K562 (cell line): ENCODE data around the gene ASIC3. TPM values are rescaled to one million over a fixed set of nuclear protein-coding genes. Genes with fewer than 3 reads are reported as not detected.

Experiments
- PML ChIP-seq: IDR thresholded peaks from 2 replicates; pipeline ENCODE4 v1.6.1; 2012; ENCODE audit warnings: low read length, inconsistent platforms
- SMARCA5 ChIP-seq: fragments of 450-650 bp; IDR thresholded peaks from 2 replicates; pipeline ENCODE4 v1.6.1; 2016
- polyA plus RNA-seq, 8 experiments: library from polyadenylated mRNA; depleted of rRNA in 4 of 8; stranded (reverse) in 5 of 8; unstranded in 3 of 8; fragments of >200 nt; fragmentation: Nextera tagmentation in 2 of 8; fragmentation: Illumina TruSeq in 1 of 8; extraction: Ambion mirVana in 2 of 8; extraction: Trizol in 1 of 8; gene quantifications; 2 replicates each; pipeline versions ENCODE4 v1.2.1 to v1.2.3, GENCODE V29; 2011 to 2014; ENCODE audit warnings: inconsistent platforms in 1 of 8, missing spikeins in 1 of 8
- total RNA-seq, 7 experiments: library from RNA; depleted of rRNA in 6 of 7; stranded (reverse); fragments of >200 nt in 6 of 7; fragmentation: Illumina TruSeq in 2 of 7; extraction: Trizol in 2 of 7; gene quantifications; 2 replicates each; pipeline versions ENCODE4 v1.2.1 to v1.2.3, GENCODE V29; 2011 to 2021; ENCODE audit warnings: low replicate concordance in 1 of 7
- TF ChIP-seq, protein P1 (sequence below), 2 experiments: fragments of 450-650 bp in 1 of 2; sonication (generic) in 1 of 2; formaldehyde crosslinking in 1 of 2; IDR thresholded peaks; 2 replicates each; pipeline versions ENCODE4 v1.7.1 to v1.9.0; 2016 to 2022; ENCODE audit warnings: inconsistent platforms in 1 of 2, mild to moderate bottlenecking in 1 of 2, missing genetic modification reagents in 1 of 2
- TF ChIP-seq, protein P2 (sequence below), 2 experiments: fragments of 450-650 bp in 1 of 2; sonication (generic) in 1 of 2; formaldehyde crosslinking in 1 of 2; IDR thresholded peaks in 1 of 2; conservative IDR thresholded peaks in 1 of 2; 2 replicates each; pipeline versions ENCODE4 v1.6.1 to v1.8.1; 2016 to 2023; ENCODE audit warnings: mild to moderate bottlenecking in 2 of 2, moderate library complexity in 2 of 2, inconsistent platforms in 1 of 2, missing genetic modification reagents in 1 of 2
- TF ChIP-seq, protein P3 (sequence below), 2 experiments: fragments of 450-650 bp; IDR thresholded peaks; 2 replicates each; pipeline ENCODE4 v1.6.1; 2018; ENCODE audit warnings: mild to moderate bottlenecking in 2 of 2, low read depth in 1 of 2; ENCODE audit not compliant: partially characterized antibody in 2 of 2
- TF ChIP-seq, protein P4 (sequence below), 2 experiments: fragments of 450-650 bp; IDR thresholded peaks; 2 replicates each; pipeline ENCODE4 v1.6.1; 2016

ASIC3 gene
- total and polyA plus RNA-seq, 9 of the 15 experiments (the other 6 are each of a cell fraction or from before 2014, with no cell fraction given), result 0.11 to 5.0 (median 0.87) TPM

DNA sequence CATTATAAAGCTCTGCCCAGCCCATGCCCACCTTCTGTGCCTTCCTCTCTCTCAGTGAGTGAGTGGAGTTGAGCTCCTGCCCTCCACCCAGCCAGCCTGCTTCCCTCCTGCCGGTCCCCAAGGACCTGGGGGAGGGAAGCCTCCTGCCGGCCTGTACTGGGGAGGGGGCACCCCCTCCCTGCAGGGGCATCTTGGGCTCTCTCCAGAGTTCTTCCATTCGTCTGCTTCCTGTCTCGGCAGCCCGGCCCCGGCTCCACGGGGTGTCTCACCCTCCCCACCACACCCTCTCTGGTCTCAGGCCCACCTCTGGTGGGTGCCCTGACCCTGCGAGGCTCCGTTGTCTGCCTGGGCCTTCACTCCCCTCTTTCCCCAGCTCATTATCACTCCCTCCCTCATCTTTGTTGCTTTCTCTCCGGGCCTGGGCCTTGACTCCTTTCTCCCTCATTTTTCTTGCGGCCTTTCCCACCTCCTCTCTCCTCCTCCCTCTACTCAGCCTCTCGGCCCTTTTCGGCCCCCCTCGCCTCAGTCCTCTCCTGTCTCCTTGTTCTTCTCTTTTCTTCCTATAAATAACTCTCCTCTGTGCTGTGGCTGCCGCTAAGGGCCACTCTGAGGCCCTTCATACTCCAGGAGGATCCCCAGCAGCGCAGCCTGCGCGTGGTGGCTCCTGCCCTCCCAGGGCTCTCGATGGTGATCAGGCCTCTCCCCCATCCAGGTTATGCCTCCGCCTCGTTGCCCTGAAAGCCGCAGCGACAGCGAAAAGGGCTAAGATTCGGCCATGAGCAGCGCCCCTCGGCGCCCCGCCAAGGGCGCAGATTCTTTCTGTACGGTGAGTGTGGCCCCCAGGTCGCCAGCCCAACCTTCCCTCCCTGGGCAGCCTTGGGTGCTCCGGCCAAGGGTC is 13.1 kb downstream of the ASIC3 start (continued):
- TF ChIP-seq SMARCA5, result peak; percentile 23; the same call in 1 of the 2 replicates
- no peak; the same call in 1 of the 2 replicates for TF ChIP-seq PML
- TF ChIP-seq, protein P1, sequence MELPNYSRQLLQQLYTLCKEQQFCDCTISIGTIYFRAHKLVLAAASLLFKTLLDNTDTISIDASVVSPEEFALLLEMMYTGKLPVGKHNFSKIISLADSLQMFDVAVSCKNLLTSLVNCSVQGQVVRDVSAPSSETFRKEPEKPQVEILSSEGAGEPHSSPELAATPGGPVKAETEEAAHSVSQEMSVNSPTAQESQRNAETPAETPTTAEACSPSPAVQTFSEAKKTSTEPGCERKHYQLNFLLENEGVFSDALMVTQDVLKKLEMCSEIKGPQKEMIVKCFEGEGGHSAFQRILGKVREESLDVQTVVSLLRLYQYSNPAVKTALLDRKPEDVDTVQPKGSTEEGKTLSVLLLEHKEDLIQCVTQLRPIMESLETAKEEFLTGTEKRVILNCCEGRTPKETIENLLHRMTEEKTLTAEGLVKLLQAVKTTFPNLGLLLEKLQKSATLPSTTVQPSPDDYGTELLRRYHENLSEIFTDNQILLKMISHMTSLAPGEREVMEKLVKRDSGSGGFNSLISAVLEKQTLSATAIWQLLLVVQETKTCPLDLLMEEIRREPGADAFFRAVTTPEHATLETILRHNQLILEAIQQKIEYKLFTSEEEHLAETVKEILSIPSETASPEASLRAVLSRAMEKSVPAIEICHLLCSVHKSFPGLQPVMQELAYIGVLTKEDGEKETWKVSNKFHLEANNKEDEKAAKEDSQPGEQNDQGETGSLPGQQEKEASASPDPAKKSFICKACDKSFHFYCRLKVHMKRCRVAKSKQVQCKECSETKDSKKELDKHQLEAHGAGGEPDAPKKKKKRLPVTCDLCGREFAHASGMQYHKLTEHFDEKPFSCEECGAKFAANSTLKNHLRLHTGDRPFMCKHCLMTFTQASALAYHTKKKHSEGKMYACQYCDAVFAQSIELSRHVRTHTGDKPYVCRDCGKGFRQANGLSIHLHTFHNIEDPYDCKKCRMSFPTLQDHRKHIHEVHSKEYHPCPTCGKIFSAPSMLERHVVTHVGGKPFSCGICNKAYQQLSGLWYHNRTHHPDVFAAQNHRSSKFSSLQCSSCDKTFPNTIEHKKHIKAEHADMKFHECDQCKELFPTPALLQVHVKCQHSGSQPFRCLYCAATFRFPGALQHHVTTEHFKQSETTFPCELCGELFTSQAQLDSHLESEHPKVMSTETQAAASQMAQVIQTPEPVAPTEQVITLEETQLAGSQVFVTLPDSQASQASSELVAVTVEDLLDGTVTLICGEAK (IDR thresholded peaks at IDR 0.05), result 0 out of 2 replicates have a peak, but pooled peaks have one; percentile 59
- TF ChIP-seq, protein P1 (CRISPR knock-in tag; IDR thresholded peaks at IDR 0.05), result no peak
- TF ChIP-seq, protein P2, sequence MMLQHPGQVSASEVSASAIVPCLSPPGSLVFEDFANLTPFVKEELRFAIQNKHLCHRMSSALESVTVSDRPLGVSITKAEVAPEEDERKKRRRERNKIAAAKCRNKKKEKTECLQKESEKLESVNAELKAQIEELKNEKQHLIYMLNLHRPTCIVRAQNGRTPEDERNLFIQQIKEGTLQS (IDR thresholded peaks at IDR 0.05), result no peak
- TF ChIP-seq, protein P2 (CRISPR knock-in tag; conservative IDR thresholded peaks at IDR 0.05), result 0 out of 2 replicates have a peak, but pooled peaks have one; percentile 53
- TF ChIP-seq, protein P3, sequence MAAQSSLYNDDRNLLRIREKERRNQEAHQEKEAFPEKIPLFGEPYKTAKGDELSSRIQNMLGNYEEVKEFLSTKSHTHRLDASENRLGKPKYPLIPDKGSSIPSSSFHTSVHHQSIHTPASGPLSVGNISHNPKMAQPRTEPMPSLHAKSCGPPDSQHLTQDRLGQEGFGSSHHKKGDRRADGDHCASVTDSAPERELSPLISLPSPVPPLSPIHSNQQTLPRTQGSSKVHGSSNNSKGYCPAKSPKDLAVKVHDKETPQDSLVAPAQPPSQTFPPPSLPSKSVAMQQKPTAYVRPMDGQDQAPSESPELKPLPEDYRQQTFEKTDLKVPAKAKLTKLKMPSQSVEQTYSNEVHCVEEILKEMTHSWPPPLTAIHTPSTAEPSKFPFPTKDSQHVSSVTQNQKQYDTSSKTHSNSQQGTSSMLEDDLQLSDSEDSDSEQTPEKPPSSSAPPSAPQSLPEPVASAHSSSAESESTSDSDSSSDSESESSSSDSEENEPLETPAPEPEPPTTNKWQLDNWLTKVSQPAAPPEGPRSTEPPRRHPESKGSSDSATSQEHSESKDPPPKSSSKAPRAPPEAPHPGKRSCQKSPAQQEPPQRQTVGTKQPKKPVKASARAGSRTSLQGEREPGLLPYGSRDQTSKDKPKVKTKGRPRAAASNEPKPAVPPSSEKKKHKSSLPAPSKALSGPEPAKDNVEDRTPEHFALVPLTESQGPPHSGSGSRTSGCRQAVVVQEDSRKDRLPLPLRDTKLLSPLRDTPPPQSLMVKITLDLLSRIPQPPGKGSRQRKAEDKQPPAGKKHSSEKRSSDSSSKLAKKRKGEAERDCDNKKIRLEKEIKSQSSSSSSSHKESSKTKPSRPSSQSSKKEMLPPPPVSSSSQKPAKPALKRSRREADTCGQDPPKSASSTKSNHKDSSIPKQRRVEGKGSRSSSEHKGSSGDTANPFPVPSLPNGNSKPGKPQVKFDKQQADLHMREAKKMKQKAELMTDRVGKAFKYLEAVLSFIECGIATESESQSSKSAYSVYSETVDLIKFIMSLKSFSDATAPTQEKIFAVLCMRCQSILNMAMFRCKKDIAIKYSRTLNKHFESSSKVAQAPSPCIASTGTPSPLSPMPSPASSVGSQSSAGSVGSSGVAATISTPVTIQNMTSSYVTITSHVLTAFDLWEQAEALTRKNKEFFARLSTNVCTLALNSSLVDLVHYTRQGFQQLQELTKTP (IDR thresholded peaks at IDR 0.05; ENCODE audit: low read depth in 1 of 2, partially characterized antibody in 2 of 2), result peak in 1 of 2 experiments; percentile 22
- TF ChIP-seq, protein P4, sequence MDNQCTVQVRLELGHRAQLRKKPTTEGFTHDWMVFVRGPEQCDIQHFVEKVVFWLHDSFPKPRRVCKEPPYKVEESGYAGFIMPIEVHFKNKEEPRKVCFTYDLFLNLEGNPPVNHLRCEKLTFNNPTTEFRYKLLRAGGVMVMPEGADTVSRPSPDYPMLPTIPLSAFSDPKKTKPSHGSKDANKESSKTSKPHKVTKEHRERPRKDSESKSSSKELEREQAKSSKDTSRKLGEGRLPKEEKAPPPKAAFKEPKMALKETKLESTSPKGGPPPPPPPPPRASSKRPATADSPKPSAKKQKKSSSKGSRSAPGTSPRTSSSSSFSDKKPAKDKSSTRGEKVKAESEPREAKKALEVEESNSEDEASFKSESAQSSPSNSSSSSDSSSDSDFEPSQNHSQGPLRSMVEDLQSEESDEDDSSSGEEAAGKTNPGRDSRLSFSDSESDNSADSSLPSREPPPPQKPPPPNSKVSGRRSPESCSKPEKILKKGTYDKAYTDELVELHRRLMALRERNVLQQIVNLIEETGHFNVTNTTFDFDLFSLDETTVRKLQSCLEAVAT (IDR thresholded peaks at IDR 0.05), result peak in 1 of 2 experiments; percentile 52; a peak in 1 of 4 replicates
